HG03064 (cell line): ENCODE data around the gene SBF1.

Experiments
- ATAC-seq: cut with Tn5 transposase; IDR thresholded peaks from one replicate; pipeline ENCODE4 v1.9.1; 2021; ENCODE audit warnings: low read depth; ENCODE audit not compliant: unreplicated experiment

Gene SBF1

GRCh38 chr22:50469377-50470305, 5.2 kb downstream of the SBF1 start:
- peak; percentile 48 for ATAC-seq

- no peak for ATAC-seq
Observed at GRCh38 chr22:50468626-50469025, 6.2 kb downstream of the SBF1 start.

- ATAC-seq: no peak
Observed at GRCh38 chr22:50467773-50468440, 6.9 kb downstream of the SBF1 start.

GRCh38 chr22:50467341-50467740, 7.5 kb downstream of the SBF1 start:
- ATAC-seq: no peak

- no peak for ATAC-seq
Observed at GRCh38 chr22:50465066-50465930, 9.5 kb downstream of the SBF1 start.

- ATAC-seq: no peak
Observed at GRCh38 chr22:50464451-50464850, 10.4 kb downstream of the SBF1 start.

GRCh38 chr22:50463188-50463900, 11.5 kb downstream of the SBF1 start:
- no peak for ATAC-seq

- ATAC-seq: no peak
Observed at GRCh38 chr22:50461979-50462540, 12.8 kb downstream of the SBF1 start.

- no peak for ATAC-seq
Observed at GRCh38 chr22:50461536-50461935, 13.3 kb downstream of the SBF1 start.

- ATAC-seq: no peak
Observed at GRCh38 chr22:50460938-50461337, 13.9 kb downstream of the SBF1 start.

- no peak for ATAC-seq
Observed at GRCh38 chr22:50459496-50460140, 15.2 kb downstream of the SBF1 start.

GRCh38 chr22:50459016-50459415, 15.8 kb downstream of the SBF1 start:
- no peak for ATAC-seq

GRCh38 chr22:50456466-50457234, 18.2 kb downstream of the SBF1 start:
- no peak for ATAC-seq

GRCh38 chr22:50456026-50456425, 18.8 kb downstream of the SBF1 start:
- ATAC-seq: no peak

GRCh38 chr22:50455201-50455600, 19.6 kb downstream of the SBF1 start:
- ATAC-seq: no peak

- ATAC-seq: no peak
Observed at GRCh38 chr22:50454556-50455075, 20.2 kb downstream of the SBF1 start.

- ATAC-seq: no peak
Observed at GRCh38 chr22:50452649-50453048, 22.2 kb downstream of the SBF1 start.
